ENCODE data around the gene HIPK1.

HIPK1 gene
- 655 reads per million, percentile 98 among the genes with 10 or more reads in this experiment for total RNA-seq

- peak; percentile 91 for DNase-seq
Observed at GRCh38 chr1:113928941-113929749, at the start of gene HIPK1. TSS of gene HIPK1 (plus strand) at chr1:113929324.

- DNase-seq: no peak
Observed at GRCh38 chr1:113879739-113880038, 49.4 kb upstream of the HIPK1 start.

GRCh38 chr1:113881661-113882060 is 47.5 kb upstream of the HIPK1 start:
- DNase-seq: no peak

GRCh38 chr1:113886417-113887401 is 42.4 kb upstream of the HIPK1 start:
- DNase-seq: no peak

GRCh38 chr1:113887402-113888175 is 41.5 kb upstream of the HIPK1 start, which contains the start of gene BCL2L15:
TSS of gene BCL2L15 (minus strand) at chr1:113887581. CDS start at chr1:113887375, 206 bp downstream.
- no peak for DNase-seq

GRCh38 chr1:113890816-113891215 is 38.3 kb upstream of the HIPK1 start:
- no peak for DNase-seq

- DNase-seq: no peak
Observed at GRCh38 chr1:113891631-113892220, 37.4 kb upstream of the HIPK1 start.

GRCh38 chr1:113893267-113893666 is 35.9 kb upstream of the HIPK1 start:
- no peak for DNase-seq

- no peak for DNase-seq
Observed at GRCh38 chr1:113895098-113895497, 34.0 kb upstream of the HIPK1 start.

GRCh38 chr1:113895961-113896360 is 33.2 kb upstream of the HIPK1 start:
- no peak for DNase-seq

- no peak for DNase-seq
Observed at GRCh38 chr1:113898241-113898814, 30.8 kb upstream of the HIPK1 start.

GRCh38 chr1:113899111-113899510 is 30.0 kb upstream of the HIPK1 start:
- no peak for DNase-seq

- DNase-seq: no peak
Observed at GRCh38 chr1:113901191-113901590, 27.9 kb upstream of the HIPK1 start.

- DNase-seq: no peak
Observed at GRCh38 chr1:113903501-113904292, 25.4 kb upstream of the HIPK1 start.

GRCh38 chr1:113904293-113904673 is 24.8 kb upstream of the HIPK1 start:
- DNase-seq: peak; percentile 52

- DNase-seq: peak; percentile 95
Observed at GRCh38 chr1:113904674-113905434, 24.3 kb upstream of the HIPK1 start, which contains the start of the genes AP4B1 and DCLRE1B. TSS of gene AP4B1 (minus strand) at chr1:113904799. CDS start at chr1:113904717, 82 bp downstream. TSS of gene DCLRE1B (plus strand) at chr1:113905326. CDS start at chr1:113905587, 261 bp downstream.

GRCh38 chr1:113905435-113905861 is 23.7 kb upstream of the HIPK1 start:
- DNase-seq: peak; percentile 3

- no peak for DNase-seq
Observed at GRCh38 chr1:113912594-113913311, 16.4 kb upstream of the HIPK1 start.

- no peak for DNase-seq
Observed at GRCh38 chr1:113913312-113913668, 15.8 kb upstream of the HIPK1 start.

Measured in effector CD4-positive, alpha-beta T cell (primary cell).